ENCODE measurements around the gene BLTP3A. TPM values are rescaled to one million over a fixed set of nuclear protein-coding genes. Genes with fewer than 3 reads are reported as not detected.
"Not testable (repeated sequence)": the region's sequence is repeated elsewhere in the genome, so short reads cannot be mapped to it uniquely, and the experiment has no call there.

The BLTP3A gene
- total RNA-seq, 1 experiment from 2014 or later = 18.7 TPM

- Mint-ChIP-seq H3K4me3 (no peak overlapping the region), H3K9me3 (no peaks in the 10 kb centered on the region), H3K27ac (no peak overlapping the region), H3K27me3 (ENCODE audit: low read depth) (no peaks in the 10 kb centered on the region), H3K36me3 (peaks cover 38% of the 10 kb centered on the region), H3K4me1 (no peaks in the 10 kb centered on the region)
- ATAC-seq (no peak), DNase-seq (ENCODE audit: low spot score) (no peak)
- TF ChIP-seq E2F1 (CRISPR knock-in tag; IDR thresholded peaks at IDR 0.05) = no peak
- no peak for TF ChIP-seq ZNF317 (CRISPR knock-in tag; IDR thresholded peaks at IDR 0.05; ENCODE audit: borderline replicate concordance, low read depth)
- TF ChIP-seq SOX15 (CRISPR knock-in tag; IDR thresholded peaks at IDR 0.05) = no peak
- no peak for TF ChIP-seq CBFB (CRISPR knock-in tag; IDR thresholded peaks at IDR 0.05; ENCODE audit: low read depth)
- no peak for TF ChIP-seq ZSCAN18 (CRISPR knock-in tag; IDR thresholded peaks at IDR 0.05)
- TF ChIP-seq ZNF263 (CRISPR knock-in tag; IDR thresholded peaks at IDR 0.05; ENCODE audit: low read depth) = no peak
- no peak for TF ChIP-seq ZNF396 (CRISPR knock-in tag; IDR thresholded peaks at IDR 0.05; ENCODE audit: borderline replicate concordance)
- no peak for TF ChIP-seq USF2 (CRISPR knock-in tag; IDR thresholded peaks at IDR 0.05)
- TF ChIP-seq MXD4 (CRISPR knock-in tag; IDR thresholded peaks at IDR 0.05; ENCODE audit: borderline replicate concordance) = no peak
- TF ChIP-seq ZBTB43 (CRISPR knock-in tag; IDR thresholded peaks at IDR 0.05) = no peak
- TF ChIP-seq ZNF425 (CRISPR knock-in tag; conservative IDR thresholded peaks at IDR 0.05) = no peak
- TF ChIP-seq E2F5 (CRISPR knock-in tag; IDR thresholded peaks at IDR 0.05) = no peak
- no peak for TF ChIP-seq FOXK1 (CRISPR knock-in tag; IDR thresholded peaks at IDR 0.05)
- POLR2A ChIA-PET = no interaction called here
- CTCF ChIA-PET = no interaction called here
Observed at GRCh38 chr6:34774967-34775366, 16.9 kb upstream of the BLTP3A start.

GRCh38 chr6:34785375-34785774 lies 6.5 kb upstream of the BLTP3A start:
- CTCF ChIA-PET; H3K36me3 Mint-ChIP-seq; H3K27me3 Mint-ChIP-seq (ENCODE audit: low read depth); H3K27ac Mint-ChIP-seq; POLR2A ChIA-PET; H3K4me3 Mint-ChIP-seq; H3K9me3 Mint-ChIP-seq; DNase-seq (ENCODE audit: low spot score); H3K4me1 Mint-ChIP-seq; ATAC-seq: not testable (repeated sequence)

GRCh38 chr6:34787152-34787551 lies 4.7 kb upstream of the BLTP3A start:
- H3K27ac Mint-ChIP-seq; ATAC-seq; H3K9me3 Mint-ChIP-seq; CTCF ChIA-PET; H3K27me3 Mint-ChIP-seq (ENCODE audit: low read depth); DNase-seq (ENCODE audit: low spot score); H3K4me1 Mint-ChIP-seq; H3K36me3 Mint-ChIP-seq; POLR2A ChIA-PET; H3K4me3 Mint-ChIP-seq: not testable (repeated sequence)

Data from WTC11 (cell line).